Calu3 (cell line): ENCODE results near the gene DPEP1. TPM values are rescaled to one million over a fixed set of nuclear protein-coding genes. Genes with fewer than 3 reads are reported as not detected.

Experiments used
- BruUV-seq: library from RNA; stranded (reverse); fragments of 400-500 nt; replicated peaks from 2 replicates; lab custom pipeline; 2021; lab: Mats Ljungman, UMichigan
- CTCF ChIA-PET: fragments of 300-600 bp; sonication (Branson Sonifier 250); formaldehyde crosslinking; loops from one replicate; lab custom pipeline; 2022; ENCODE audit warnings: antibody characterized with exemption; lab: Charles Lee
- DNase-seq: peaks from one replicate; pipeline ENCODE4 v3.0.0; 2022
- H3K27ac Mint-ChIP-seq: one replicate; pipeline ENCODE4 v1.8.0; 2022; ENCODE audit warnings: mixed read lengths; ENCODE audit not compliant: unreplicated experiment
- H3K27me3 Mint-ChIP-seq: one replicate; pipeline ENCODE4 v1.8.0; 2022; ENCODE audit warnings: mixed read lengths; ENCODE audit not compliant: unreplicated experiment
- H3K36me3 Mint-ChIP-seq: one replicate; pipeline ENCODE4 v1.8.0; 2022; ENCODE audit warnings: mild to moderate bottlenecking, moderate library complexity, mixed read lengths; ENCODE audit not compliant: insufficient read depth, unreplicated experiment
- H3K4me1 Mint-ChIP-seq: one replicate; pipeline ENCODE4 v1.8.0; 2022; ENCODE audit warnings: mild to moderate bottlenecking, low read depth, mixed read lengths; ENCODE audit not compliant: unreplicated experiment
- H3K4me3 Mint-ChIP-seq: one replicate; pipeline ENCODE4 v1.8.0; 2022; ENCODE audit warnings: mild to moderate bottlenecking, low read depth, moderate library complexity, mixed read lengths; ENCODE audit not compliant: unreplicated experiment
- H3K9me3 Mint-ChIP-seq: one replicate; pipeline ENCODE4 v1.8.0; 2022; ENCODE audit warnings: low read depth, mixed read lengths; ENCODE audit not compliant: unreplicated experiment
- CTCF ChIP-seq: fragments of 200-600 bp; IDR thresholded peaks from one replicate; pipeline ENCODE4 v1.8.0; 2022; ENCODE audit warnings: antibody characterized with exemption; ENCODE audit not compliant: unreplicated experiment
- intact Hi-C: fragments of 100-400 bp; cut with micrococcal nuclease; formaldehyde crosslinking; loops from one replicate; pipeline ENCODE4 v1.10.0; 2022; ENCODE audit not compliant: unreplicated experiment
- total RNA-seq: library from RNA; stranded (reverse); gene quantifications from 2 replicates; pipeline ENCODE4 v1.2.3, GENCODE V29; 2022

The DPEP1 gene
- total RNA-seq, 1 experiment from 2014 or later: not detected

- no peak for TF ChIP-seq CTCF
- H3K36me3 Mint-ChIP-seq: peaks cover 5% of the 10 kb centered on the region
- intact Hi-C loops: no loop called here
- CTCF ChIA-PET: interaction anchor here (0.6 to 1.3 kb wide), 3 partner anchors 16 to 23 kb away, joined by 3 to 5 read pairs (median 4); no protein-coding TSS in a partner anchor
- H3K27me3 Mint-ChIP-seq: peaks cover 52% of the 10 kb centered on the region
- no TSS peak for BruUV-seq
- no peaks in the 10 kb centered on the region for H3K9me3 Mint-ChIP-seq
- no peak overlapping the region for H3K4me3 Mint-ChIP-seq
- peaks cover 8% of the 10 kb centered on the region for H3K4me1 Mint-ChIP-seq
- no peak for DNase-seq
- no peak overlapping the region for H3K27ac Mint-ChIP-seq
Measured at GRCh38 chr16:89618109-89618998, 4.9 kb downstream of the DPEP1 start.

GRCh38 chr16:89619840-89620239 is 6.4 kb downstream of the DPEP1 start:
- no peak overlapping the region for H3K4me3 Mint-ChIP-seq
- no peak overlapping the region for H3K27ac Mint-ChIP-seq
- no peaks in the 10 kb centered on the region for H3K9me3 Mint-ChIP-seq
- peaks cover 5% of the 10 kb centered on the region for H3K36me3 Mint-ChIP-seq
- CTCF ChIA-PET: no interaction called here
- BruUV-seq: no TSS peak
- H3K4me1 Mint-ChIP-seq: peaks cover 8% of the 10 kb centered on the region
- peaks cover 66% of the 10 kb centered on the region for H3K27me3 Mint-ChIP-seq
- no peak for DNase-seq
- intact Hi-C loops: no loop called here
- TF ChIP-seq CTCF: no peak

GRCh38 chr16:89620406-89620841 is 7.0 kb downstream of the DPEP1 start:
- Mint-ChIP-seq H3K27ac (no peak overlapping the region), H3K27me3 (peaks cover 72% of the 10 kb centered on the region), H3K9me3 (no peaks in the 10 kb centered on the region), H3K4me1 (peaks cover 8% of the 10 kb centered on the region), H3K4me3 (no peak overlapping the region), H3K36me3 (peaks cover 5% of the 10 kb centered on the region)
- no peak for TF ChIP-seq CTCF
- CTCF ChIA-PET: no interaction called here
- intact Hi-C loops: no loop called here
- DNase-seq: no peak
- no TSS peak for BruUV-seq

- no peak overlapping the region for H3K4me3 Mint-ChIP-seq
- H3K27me3 Mint-ChIP-seq: peaks cover 76% of the 10 kb centered on the region
- H3K36me3 Mint-ChIP-seq: peaks cover 5% of the 10 kb centered on the region
- no peak for TF ChIP-seq CTCF
- no peak overlapping the region for H3K27ac Mint-ChIP-seq
- intact Hi-C loops: no loop called here
- CTCF ChIA-PET: no interaction called here
- H3K9me3 Mint-ChIP-seq: no peaks in the 10 kb centered on the region
- H3K4me1 Mint-ChIP-seq: peaks cover 7% of the 10 kb centered on the region
- BruUV-seq: no TSS peak
- no peak for DNase-seq
Measured at GRCh38 chr16:89621136-89621697, 7.8 kb downstream of the DPEP1 start.
